HEK293 (cell line): Measurements from ENCODE around the gene ACVR1C.

Experiments
- CTCF ChIA-PET: fragments of 350-600 bp; formaldehyde crosslinking; extraction: SDS; loops from one replicate; lab custom pipeline; 2021; ENCODE audit warnings: antibody characterized with exemption; lab: Yijun Ruan, JAX
- POLR2A ChIA-PET: fragments of 300-600 bp; formaldehyde crosslinking; extraction: SDS; loops from one replicate; lab custom pipeline; 2020; ENCODE audit warnings: antibody characterized with exemption, inconsistent platforms; lab: Yijun Ruan, JAX
- H3K27ac ChIP-seq: fragments of 200-500 bp; sonication (Bioruptor generic); 2 replicates; pipeline ENCODE4 v1.5.1; 2014; ENCODE audit warnings: low read depth, low read length, control low read depth, inconsistent platforms; ENCODE audit errors: extremely low read depth
- H3K36me3 ChIP-seq, 2 experiments: fragments of 200-500 bp in 1 of 2; sonication (Bioruptor generic) in 1 of 2; 1 replicate in 1 of 2; 2 replicates in 1 of 2; pipeline ENCODE4 v1.5.1; 2014 to 2017; ENCODE audit warnings: inconsistent platforms in 2 of 2, low read length in 2 of 2; ENCODE audit not compliant: control insufficient read depth in 2 of 2, insufficient read depth in 1 of 2
- H3K4me1 ChIP-seq: fragments of 200-500 bp; sonication (Bioruptor generic); 2 replicates; pipeline ENCODE4 v1.5.1; 2014; ENCODE audit warnings: mild to moderate bottlenecking, low read length, inconsistent platforms; ENCODE audit not compliant: control insufficient read depth, insufficient read depth
- H3K4me3 ChIP-seq: 2 replicates; pipeline ENCODE4 v1.5.1; 2011; ENCODE audit warnings: low read depth, mild to moderate bottlenecking, control low read depth, low read length, moderate library complexity
- H3K9me3 ChIP-seq: fragments of 200-500 bp; sonication (Bioruptor generic); 2 replicates; pipeline ENCODE4 v1.5.1; 2014; ENCODE audit warnings: low read depth, low read length, inconsistent platforms; ENCODE audit not compliant: control insufficient read depth, insufficient read depth
- BCL11B ChIP-seq: fragments of 450-650 bp; formaldehyde crosslinking; IDR thresholded peaks from 2 replicates; pipeline ENCODE4 v1.5.1; 2016; ENCODE audit warnings: low read depth, missing biosample characterization, missing genetic modification characterization
- IKZF3 ChIP-seq: fragments of 450-650 bp; IDR thresholded peaks from 2 replicates; pipeline ENCODE4 v1.5.0; 2018; ENCODE audit warnings: missing biosample characterization, mild to moderate bottlenecking, missing genetic modification characterization, moderate library complexity
- SP3 ChIP-seq: fragments of 450-650 bp; formaldehyde crosslinking; IDR thresholded peaks from 2 replicates; pipeline ENCODE4 v1.5.1; 2016; ENCODE audit warnings: missing biosample characterization, missing genetic modification characterization
- SP7 ChIP-seq: fragments of 450-650 bp; formaldehyde crosslinking; IDR thresholded peaks from 2 replicates; pipeline ENCODE4 v1.5.1; 2016; ENCODE audit warnings: missing biosample characterization, missing genetic modification characterization
- ZBTB17 ChIP-seq: fragments of 450-650 bp; formaldehyde crosslinking; IDR thresholded peaks from 2 replicates; pipeline ENCODE4 v1.5.1; 2016; ENCODE audit warnings: missing biosample characterization, missing genetic modification characterization
- ZFP69B ChIP-seq: fragments of 450-650 bp; formaldehyde crosslinking; IDR thresholded peaks from 2 replicates; pipeline ENCODE4 v1.5.1; 2016; ENCODE audit warnings: missing biosample characterization, missing genetic modification characterization
- ZIC2 ChIP-seq: fragments of 450-650 bp; formaldehyde crosslinking; IDR thresholded peaks from 2 replicates; pipeline ENCODE4 v1.5.1; 2016; ENCODE audit warnings: missing biosample characterization, missing genetic modification characterization
- ZNF169 ChIP-seq: fragments of 450-650 bp; formaldehyde crosslinking; IDR thresholded peaks from 2 replicates; pipeline ENCODE4 v1.5.1; 2016; ENCODE audit warnings: missing biosample characterization, missing genetic modification characterization
- ZNF175 ChIP-seq: fragments of 450-650 bp; formaldehyde crosslinking; IDR thresholded peaks from 2 replicates; pipeline ENCODE4 v1.5.1; 2016; ENCODE audit warnings: missing biosample characterization, missing genetic modification characterization
- ZNF341 ChIP-seq: fragments of 450-650 bp; formaldehyde crosslinking; IDR thresholded peaks from 2 replicates; pipeline ENCODE4; 2016; ENCODE audit warnings: low read depth, missing biosample characterization, missing genetic modification characterization
- ZNF350 ChIP-seq: fragments of 450-650 bp; formaldehyde crosslinking; IDR thresholded peaks from 2 replicates; pipeline ENCODE4 v1.5.0; 2017; ENCODE audit warnings: missing biosample characterization, mild to moderate bottlenecking, missing genetic modification characterization
- ZNF37A ChIP-seq: fragments of 450-650 bp; IDR thresholded peaks from 2 replicates; pipeline ENCODE4 v1.5.1; 2018; ENCODE audit warnings: missing biosample characterization, missing genetic modification characterization
- ZNF544 ChIP-seq: fragments of 450-650 bp; formaldehyde crosslinking; IDR thresholded peaks from 2 replicates; pipeline ENCODE4 v1.5.0; 2017; ENCODE audit warnings: missing biosample characterization, missing genetic modification characterization
- ZNF626 ChIP-seq: fragments of 450-650 bp; sonication (Bioruptor Pico); formaldehyde crosslinking; IDR thresholded peaks from 2 replicates; pipeline ENCODE4 v1.5.1; 2018; ENCODE audit warnings: missing biosample characterization, missing genetic modification characterization, inconsistent platforms
- ZNF660 ChIP-seq: fragments of 450-650 bp; IDR thresholded peaks from 2 replicates; pipeline ENCODE4 v1.5.1; 2018; ENCODE audit warnings: missing biosample characterization, mild to moderate bottlenecking, missing genetic modification characterization
- ZNF768 ChIP-seq: fragments of 450-650 bp; formaldehyde crosslinking; IDR thresholded peaks from 2 replicates; pipeline ENCODE4 v1.5.1; 2018; ENCODE audit warnings: missing biosample characterization, mild to moderate bottlenecking, missing genetic modification characterization
- TF ChIP-seq, protein P1 (sequence below): fragments of 450-650 bp; formaldehyde crosslinking; IDR thresholded peaks from 2 replicates; pipeline ENCODE4 v1.5.1; 2016; ENCODE audit warnings: missing biosample characterization, missing genetic modification characterization
- TF ChIP-seq, protein P2 (sequence below): fragments of 450-650 bp; formaldehyde crosslinking; IDR thresholded peaks from 2 replicates; pipeline ENCODE4 v1.5.1; 2016; ENCODE audit warnings: missing biosample characterization, missing genetic modification characterization
- TF ChIP-seq, protein P3 (sequence below): fragments of 450-650 bp; formaldehyde crosslinking; conservative IDR thresholded peaks from 2 replicates; pipeline ENCODE4 v1.5.1; 2016; ENCODE audit warnings: low read depth, missing biosample characterization, missing genetic modification characterization
- TF ChIP-seq, protein P4 (sequence below): fragments of 450-650 bp; formaldehyde crosslinking; IDR thresholded peaks from 2 replicates; pipeline ENCODE4 v1.5.1; 2016; ENCODE audit warnings: missing biosample characterization, missing genetic modification characterization

ACVR1C gene

DNA sequence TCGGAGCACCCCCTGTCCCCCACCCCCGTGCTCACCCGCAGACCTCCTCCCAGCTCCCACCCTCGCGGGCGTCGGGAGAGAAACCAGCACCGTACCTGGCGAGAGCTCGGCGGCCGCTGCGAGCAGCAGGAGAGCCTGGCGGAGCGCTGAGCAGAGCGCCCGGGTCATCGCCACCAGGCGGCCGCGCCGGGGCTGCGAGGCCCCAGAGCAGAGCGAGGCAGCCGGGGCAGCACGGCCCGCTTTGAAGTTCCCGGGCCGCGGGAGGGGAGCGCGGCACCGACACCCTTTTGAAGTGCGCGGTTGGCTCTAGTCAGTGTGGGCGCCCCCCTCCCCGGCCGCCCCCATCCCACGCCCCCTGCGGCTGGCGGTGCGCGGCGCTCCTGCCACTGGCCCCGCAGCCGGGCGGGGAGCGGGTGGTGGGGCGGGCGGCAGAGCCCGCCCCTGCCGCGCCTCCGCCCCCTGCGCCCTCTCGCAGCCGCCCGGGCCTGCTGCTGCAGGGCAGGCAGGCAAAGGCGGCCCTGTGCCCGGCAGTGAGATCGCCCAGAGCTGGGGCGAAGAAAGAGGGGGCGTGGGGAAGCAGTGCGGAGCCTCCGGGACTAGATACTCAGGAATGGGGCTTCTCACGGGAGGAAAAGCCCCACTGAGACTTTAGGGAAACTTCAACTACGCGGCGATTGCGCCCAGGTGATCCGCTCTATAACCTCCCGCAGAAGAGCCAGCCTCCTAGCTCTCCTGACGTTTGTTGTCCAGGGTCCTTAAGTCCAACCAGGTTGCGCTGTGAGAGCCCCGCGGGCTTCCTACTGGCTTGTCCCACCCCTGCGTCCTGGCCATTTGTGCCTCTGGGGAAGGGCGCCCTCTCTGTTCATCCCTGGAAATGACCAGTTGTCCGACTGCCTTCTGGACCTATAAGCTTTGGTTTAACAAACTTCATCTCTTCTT is at the start of gene ACVR1C (continued):
- TF ChIP-seq ZNF341, result peak; percentile 62; the same call in 1 of the 2 replicates
- TF ChIP-seq, protein P1, sequence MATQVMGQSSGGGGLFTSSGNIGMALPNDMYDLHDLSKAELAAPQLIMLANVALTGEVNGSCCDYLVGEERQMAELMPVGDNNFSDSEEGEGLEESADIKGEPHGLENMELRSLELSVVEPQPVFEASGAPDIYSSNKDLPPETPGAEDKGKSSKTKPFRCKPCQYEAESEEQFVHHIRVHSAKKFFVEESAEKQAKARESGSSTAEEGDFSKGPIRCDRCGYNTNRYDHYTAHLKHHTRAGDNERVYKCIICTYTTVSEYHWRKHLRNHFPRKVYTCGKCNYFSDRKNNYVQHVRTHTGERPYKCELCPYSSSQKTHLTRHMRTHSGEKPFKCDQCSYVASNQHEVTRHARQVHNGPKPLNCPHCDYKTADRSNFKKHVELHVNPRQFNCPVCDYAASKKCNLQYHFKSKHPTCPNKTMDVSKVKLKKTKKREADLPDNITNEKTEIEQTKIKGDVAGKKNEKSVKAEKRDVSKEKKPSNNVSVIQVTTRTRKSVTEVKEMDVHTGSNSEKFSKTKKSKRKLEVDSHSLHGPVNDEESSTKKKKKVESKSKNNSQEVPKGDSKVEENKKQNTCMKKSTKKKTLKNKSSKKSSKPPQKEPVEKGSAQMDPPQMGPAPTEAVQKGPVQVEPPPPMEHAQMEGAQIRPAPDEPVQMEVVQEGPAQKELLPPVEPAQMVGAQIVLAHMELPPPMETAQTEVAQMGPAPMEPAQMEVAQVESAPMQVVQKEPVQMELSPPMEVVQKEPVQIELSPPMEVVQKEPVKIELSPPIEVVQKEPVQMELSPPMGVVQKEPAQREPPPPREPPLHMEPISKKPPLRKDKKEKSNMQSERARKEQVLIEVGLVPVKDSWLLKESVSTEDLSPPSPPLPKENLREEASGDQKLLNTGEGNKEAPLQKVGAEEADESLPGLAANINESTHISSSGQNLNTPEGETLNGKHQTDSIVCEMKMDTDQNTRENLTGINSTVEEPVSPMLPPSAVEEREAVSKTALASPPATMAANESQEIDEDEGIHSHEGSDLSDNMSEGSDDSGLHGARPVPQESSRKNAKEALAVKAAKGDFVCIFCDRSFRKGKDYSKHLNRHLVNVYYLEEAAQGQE (tag by site-specific recombination), result peak; percentile 83
- TF ChIP-seq, protein P2, sequence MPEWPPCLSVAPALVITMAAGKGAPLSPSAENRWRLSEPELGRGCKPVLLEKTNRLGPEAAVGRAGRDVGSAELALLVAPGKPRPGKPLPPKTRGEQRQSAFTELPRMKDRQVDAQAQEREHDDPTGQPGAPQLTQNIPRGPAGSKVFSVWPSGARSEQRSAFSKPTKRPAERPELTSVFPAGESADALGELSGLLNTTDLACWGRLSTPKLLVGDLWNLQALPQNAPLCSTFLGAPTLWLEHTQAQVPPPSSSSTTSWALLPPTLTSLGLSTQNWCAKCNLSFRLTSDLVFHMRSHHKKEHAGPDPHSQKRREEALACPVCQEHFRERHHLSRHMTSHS (tag by site-specific recombination), result no peak
- TF ChIP-seq ZFP69B (tag by site-specific recombination), result no peak
- TF ChIP-seq IKZF3, result no peak
- TF ChIP-seq ZNF175 (tag by site-specific recombination), result no peak
- no peak for TF ChIP-seq ZNF660 (tag by site-specific recombination)
- TF ChIP-seq ZNF626 (tag by site-specific recombination), result no peak
- peak; percentile 51 for TF ChIP-seq SP3 (tag by site-specific recombination)
- TF ChIP-seq, protein P3, sequence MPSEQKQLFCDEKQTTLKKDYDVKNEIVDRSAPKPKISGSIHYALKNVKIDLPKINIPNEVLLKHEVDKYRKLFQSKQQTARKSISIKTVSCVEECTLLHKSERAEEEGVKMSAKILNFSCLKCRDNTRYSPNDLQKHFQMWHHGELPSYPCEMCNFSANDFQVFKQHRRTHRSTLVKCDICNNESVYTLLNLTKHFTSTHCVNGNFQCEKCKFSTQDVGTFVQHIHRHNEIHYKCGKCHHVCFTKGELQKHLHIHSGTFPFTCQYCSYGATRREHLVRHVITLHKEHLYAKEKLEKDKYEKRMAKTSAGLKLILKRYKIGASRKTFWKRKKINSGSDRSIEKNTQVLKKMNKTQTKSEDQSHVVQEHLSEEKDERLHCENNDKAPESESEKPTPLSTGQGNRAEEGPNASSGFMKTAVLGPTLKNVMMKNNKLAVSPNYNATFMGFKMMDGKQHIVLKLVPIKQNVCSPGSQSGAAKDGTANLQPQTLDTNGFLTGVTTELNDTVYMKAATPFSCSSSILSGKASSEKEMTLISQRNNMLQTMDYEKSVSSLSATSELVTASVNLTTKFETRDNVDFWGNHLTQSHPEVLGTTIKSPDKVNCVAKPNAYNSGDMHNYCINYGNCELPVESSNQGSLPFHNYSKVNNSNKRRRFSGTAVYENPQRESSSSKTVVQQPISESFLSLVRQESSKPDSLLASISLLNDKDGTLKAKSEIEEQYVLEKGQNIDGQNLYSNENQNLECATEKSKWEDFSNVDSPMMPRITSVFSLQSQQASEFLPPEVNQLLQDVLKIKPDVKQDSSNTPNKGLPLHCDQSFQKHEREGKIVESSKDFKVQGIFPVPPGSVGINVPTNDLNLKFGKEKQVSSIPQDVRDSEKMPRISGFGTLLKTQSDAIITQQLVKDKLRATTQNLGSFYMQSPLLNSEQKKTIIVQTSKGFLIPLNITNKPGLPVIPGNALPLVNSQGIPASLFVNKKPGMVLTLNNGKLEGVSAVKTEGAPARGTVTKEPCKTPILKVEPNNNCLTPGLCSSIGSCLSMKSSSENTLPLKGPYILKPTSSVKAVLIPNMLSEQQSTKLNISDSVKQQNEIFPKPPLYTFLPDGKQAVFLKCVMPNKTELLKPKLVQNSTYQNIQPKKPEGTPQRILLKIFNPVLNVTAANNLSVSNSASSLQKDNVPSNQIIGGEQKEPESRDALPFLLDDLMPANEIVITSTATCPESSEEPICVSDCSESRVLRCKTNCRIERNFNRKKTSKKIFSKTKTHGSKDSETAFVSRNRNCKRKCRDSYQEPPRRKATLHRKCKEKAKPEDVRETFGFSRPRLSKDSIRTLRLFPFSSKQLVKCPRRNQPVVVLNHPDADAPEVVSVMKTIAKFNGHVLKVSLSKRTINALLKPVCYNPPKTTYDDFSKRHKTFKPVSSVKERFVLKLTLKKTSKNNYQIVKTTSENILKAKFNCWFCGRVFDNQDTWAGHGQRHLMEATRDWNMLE (tag by site-specific recombination), result no peak
- TF ChIP-seq SP7 (tag by site-specific recombination), result no peak
- TF ChIP-seq ZNF37A, result peak; percentile 97
- TF ChIP-seq, protein P4, sequence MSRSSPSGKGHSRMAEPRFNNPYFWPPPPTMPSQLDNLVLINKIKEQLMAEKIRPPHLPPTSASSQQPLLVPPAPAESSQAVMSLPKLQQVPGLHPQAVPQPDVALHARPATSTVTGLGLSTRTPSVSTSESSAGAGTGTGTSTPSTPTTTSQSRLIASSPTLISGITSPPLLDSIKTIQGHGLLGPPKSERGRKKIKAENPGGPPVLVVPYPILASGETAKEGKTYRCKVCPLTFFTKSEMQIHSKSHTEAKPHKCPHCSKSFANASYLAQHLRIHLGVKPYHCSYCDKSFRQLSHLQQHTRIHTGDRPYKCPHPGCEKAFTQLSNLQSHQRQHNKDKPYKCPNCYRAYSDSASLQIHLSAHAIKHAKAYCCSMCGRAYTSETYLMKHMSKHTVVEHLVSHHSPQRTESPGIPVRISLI (tag by site-specific recombination), result no peak
- peak; percentile 66; the same call in 1 of the 2 replicates for TF ChIP-seq ZIC2

DNA sequence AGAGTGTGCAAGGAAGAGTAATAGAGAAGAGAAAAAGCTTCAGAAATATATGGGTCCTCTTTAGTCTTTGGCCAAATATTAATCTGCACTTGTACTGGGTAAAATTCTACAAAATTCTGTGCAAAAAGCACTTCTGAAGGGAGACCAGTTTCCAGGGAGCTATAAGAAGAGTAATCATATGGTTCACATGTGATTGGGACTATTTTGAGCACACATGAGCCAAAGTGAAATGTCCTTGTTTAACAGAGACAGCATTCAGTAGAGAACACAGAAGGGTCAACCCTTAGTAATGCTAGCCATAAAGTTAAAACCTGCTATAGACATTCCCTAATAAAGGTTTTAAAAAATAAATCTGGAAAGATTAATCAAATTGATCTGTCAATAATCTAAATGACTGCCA is 49.3 kb upstream of the ACVR1C start:
- H3K36me3 ChIP-seq, result no peaks in the 10 kb centered on the region
- no peaks in the 10 kb centered on the region for H3K4me1 ChIP-seq
- no peaks in the 10 kb centered on the region for H3K9me3 ChIP-seq
- POLR2A ChIA-PET, result no interaction called here
- H3K27ac ChIP-seq, result no peak overlapping the region
- H3K4me3 ChIP-seq, result no peak overlapping the region
- CTCF ChIA-PET, result no interaction called here
- TF ChIP-seq ZNF175 (tag by site-specific recombination), result no peak
- no peak for TF ChIP-seq ZNF350 (tag by site-specific recombination)
- no peak for TF ChIP-seq BCL11B (tag by site-specific recombination)
- no peak for TF ChIP-seq ZBTB17
- TF ChIP-seq, protein P1 (tag by site-specific recombination), result no peak
- no peak for TF ChIP-seq ZNF169 (tag by site-specific recombination)
- no peak for TF ChIP-seq ZNF544 (tag by site-specific recombination)
- no peak for TF ChIP-seq ZNF768 (tag by site-specific recombination)
- TF ChIP-seq, protein P4 (tag by site-specific recombination), result no peak
